Endothelial cell of umbilical vein (primary cell): ENCODE data around the gene FABP6. TPM values are rescaled to one million over a fixed set of nuclear protein-coding genes. Genes with fewer than 3 reads are reported as not detected.

Experiments
- BruUV-seq: library from RNA; stranded (reverse); fragments of 400-500 nt; replicated peaks from 2 replicates; lab custom pipeline; 2021; lab: Mats Ljungman, UMichigan
- CTCF ChIA-PET: fragments of 300-600, 350-600 bp; sonication (Branson Sonifier 250); formaldehyde crosslinking; loops from one replicate; lab custom pipeline; 2021; ENCODE audit warnings: antibody characterized with exemption, inconsistent platforms; lab: Charles Lee
- POLR2A ChIA-PET: fragments of 300-600, 350-600 bp; sonication (Branson Sonifier 250); formaldehyde crosslinking; loops from one replicate; lab custom pipeline; 2021; ENCODE audit warnings: antibody characterized with exemption, inconsistent platforms; lab: Charles Lee
- DNase-seq: peaks from one replicate; pipeline ENCODE4 v3.0.0-alpha.2; 2011; ENCODE audit warnings: low read depth, low spot score
- FAIRE-seq: peaks from 2 replicates; lab custom pipeline; 2011; peaks lifted over from hg19 to GRCh38; lab: Jason Lieb, UNC
- H2AFZ ChIP-seq: 2 replicates; pipeline ENCODE4 v1.6.0; 2012; ENCODE audit warnings: low read depth, low read length, control low read depth, inconsistent platforms
- H3K27ac ChIP-seq: 2 replicates; pipeline ENCODE4 v1.5.1; 2011; ENCODE audit warnings: low read depth, mild to moderate bottlenecking, control low read depth, low read length, moderate library complexity; ENCODE audit not compliant: insufficient read depth
- H3K27me3 ChIP-seq, 2 experiments: 2 replicates each; pipeline versions ENCODE4 v1.6.0 to v1.6.1; 2011; ENCODE audit warnings: low read length in 2 of 2, mixed read lengths in 1 of 2; ENCODE audit not compliant: control insufficient read depth in 2 of 2, insufficient read depth in 2 of 2
- H3K36me3 ChIP-seq, 2 experiments: 2 replicates in 1 of 2; 3 replicates in 1 of 2; pipeline ENCODE4 v1.5.1; 2011; ENCODE audit warnings: low read length in 2 of 2, mild to moderate bottlenecking in 1 of 2, moderate library complexity in 1 of 2; ENCODE audit not compliant: control insufficient read depth in 2 of 2, insufficient read depth in 2 of 2; ENCODE audit errors: extremely low read depth in 1 of 2
- H3K4me1 ChIP-seq: 3 replicates; pipeline ENCODE4 v1.5.1; 2011; ENCODE audit warnings: mild to moderate bottlenecking, low read length; ENCODE audit not compliant: control insufficient read depth, insufficient read depth; ENCODE audit errors: extremely low read depth
- H3K4me2 ChIP-seq: 2 replicates; pipeline ENCODE4 v1.6.1; 2011; ENCODE audit warnings: low read length, control low read depth, mixed read lengths; ENCODE audit not compliant: insufficient read depth
- H3K4me3 ChIP-seq, 3 experiments: fragments of 200-600 bp in 1 of 3; sonication (generic), shearing (Covaris generic) in 1 of 3; replicated peaks in 1 of 3; 2 replicates each; pipeline ENCODE4 v1.5.1; 2011 to 2016; ENCODE audit warnings: control low read depth in 3 of 3, low read length in 3 of 3, mild to moderate bottlenecking in 2 of 3, inconsistent platforms in 1 of 3, low read depth in 1 of 3, moderate library complexity in 1 of 3; ENCODE audit not compliant: insufficient read depth in 1 of 3
- H3K79me2 ChIP-seq: 2 replicates; pipeline ENCODE4 v1.6.0; 2012; ENCODE audit warnings: low read length, inconsistent platforms; ENCODE audit not compliant: control insufficient read depth, insufficient read depth
- H3K9ac ChIP-seq: replicated peaks from 2 replicates; pipeline ENCODE3; 2011; ENCODE audit warnings: low read length, control low read depth; ENCODE audit not compliant: insufficient read depth; ENCODE audit errors: extremely low read depth
- H3K9me1 ChIP-seq: replicated peaks from 3 replicates; pipeline ENCODE4 v1.6.0; 2011; ENCODE audit warnings: mild to moderate bottlenecking, low read length; ENCODE audit not compliant: control insufficient read depth, insufficient read depth; ENCODE audit errors: extremely low read depth
- H3K9me3 ChIP-seq: replicated peaks from 2 replicates; pipeline ENCODE4 v1.5.1; 2012; ENCODE audit warnings: low read length, inconsistent platforms; ENCODE audit not compliant: control insufficient read depth, insufficient read depth
- H4K20me1 ChIP-seq: replicated peaks from 2 replicates; pipeline ENCODE3; 2011; ENCODE audit warnings: mild to moderate bottlenecking, low read length; ENCODE audit not compliant: control insufficient read depth, insufficient read depth; ENCODE audit errors: extremely low read depth
- EZH2 ChIP-seq: IDR thresholded peaks from 2 replicates; pipeline ENCODE4 v1.6.1; 2012; ENCODE audit warnings: borderline replicate concordance, low read depth, mild to moderate bottlenecking, moderate library complexity, low read length, inconsistent platforms; ENCODE audit not compliant: severe bottlenecking
- FOS ChIP-seq: IDR thresholded peaks from 2 replicates; pipeline ENCODE4 v1.6.1; 2011; ENCODE audit warnings: mild to moderate bottlenecking, low read length, moderate library complexity, borderline replicate concordance; ENCODE audit not compliant: insufficient read depth
- GATA2 ChIP-seq: IDR thresholded peaks from 2 replicates; pipeline ENCODE4 v1.7.0; 2011; ENCODE audit warnings: low read depth, mild to moderate bottlenecking, moderate library complexity, mixed read lengths, low read length; ENCODE audit not compliant: insufficient read length, insufficient read depth
- JUN ChIP-seq: IDR thresholded peaks from 2 replicates; pipeline ENCODE4 v1.6.1; 2011; ENCODE audit warnings: borderline replicate concordance, low read depth; ENCODE audit not compliant: insufficient read length, insufficient read depth
- MYC ChIP-seq: IDR thresholded peaks from one replicate; pipeline ENCODE4 v1.6.1; 2011; ENCODE audit warnings: mild to moderate bottlenecking, low read depth, low read length
- POLR2A ChIP-seq: IDR thresholded peaks from 2 replicates; pipeline ENCODE4 v1.6.1; 2012; ENCODE audit warnings: low read depth, mild to moderate bottlenecking, control low read depth, low read length
- POLR2AphosphoS5 ChIP-seq: IDR thresholded peaks from 2 replicates; pipeline ENCODE4 v1.6.1; 2012; ENCODE audit warnings: low read depth, mild to moderate bottlenecking, control low read depth, low read length, moderate library complexity; ENCODE audit not compliant: insufficient read depth
- dilution Hi-C: fragments of 300-500 bp; cut with MboI; formaldehyde crosslinking; loops from one replicate; pipeline ENCODE4 v1.15.0; 2019; ENCODE audit warnings: low sequenced_read_pairs; ENCODE audit not compliant: extremely low pct_ligation_motif_present
- intact Hi-C: fragments of 100-400 bp; cut with micrococcal nuclease; formaldehyde crosslinking; loops from one replicate; pipeline ENCODE4 v1.10.0; 2022
- polyA plus RNA-seq, 4 experiments: library from polyadenylated mRNA; depleted of rRNA in 3 of 4; stranded (reverse) in 3 of 4; unstranded in 1 of 4; fragments of >200 nt; gene quantifications; 2 replicates each; pipeline versions ENCODE4 v1.2.1 to v1.2.3, GENCODE V29; 2011 to 2012; ENCODE audit warnings: missing spikeins in 1 of 4
- total RNA-seq: library from RNA; stranded (reverse); gene quantifications from 2 replicates; pipeline ENCODE4 v1.2.3, GENCODE V29; 2021
- TF ChIP-seq, protein P1 (sequence below): IDR thresholded peaks from 2 replicates; pipeline ENCODE4 v1.6.1; 2011; ENCODE audit not compliant: insufficient read depth, insufficient read length
- TF ChIP-seq, protein P2 (sequence below), 2 donors: IDR thresholded peaks; 1 replicate in 1 of 2; 2 replicates in 1 of 2; pipeline ENCODE4 v1.5.1; 2011; ENCODE audit warnings: low read length in 2 of 2, mild to moderate bottlenecking in 2 of 2, moderate library complexity in 2 of 2, control low read depth in 1 of 2, inconsistent platforms in 1 of 2, low read depth in 1 of 2; ENCODE audit not compliant: insufficient read depth in 1 of 2; ENCODE audit errors: extremely low read depth in 1 of 2

The FABP6 gene
- total and polyA plus RNA-seq, 2 donors (not counting 3 experiments of a cell fraction or from before 2014, with no cell fraction given), result not detected

DNA sequence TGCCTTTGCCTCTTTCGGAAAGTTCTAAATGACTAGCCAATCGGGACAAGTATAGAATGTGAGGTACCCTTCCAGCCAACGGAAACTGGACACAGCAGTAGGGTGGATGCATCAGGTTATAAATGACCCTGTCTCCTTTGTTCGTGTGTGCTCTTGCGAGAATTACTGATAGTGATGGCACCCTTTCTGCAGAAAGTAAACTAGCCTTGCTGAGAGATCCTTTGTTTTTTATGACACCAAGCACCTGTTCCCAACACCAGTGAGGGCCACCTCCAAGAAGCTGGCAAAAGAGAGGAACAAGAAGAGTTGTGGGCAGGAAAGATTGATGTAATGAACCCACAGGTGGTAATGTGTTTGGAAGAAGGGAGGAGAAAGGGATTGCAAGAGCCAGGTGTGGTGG is 42.8 kb upstream of the FABP6 start:
- Histone ChIP-seq H3K4me2 (no peak overlapping the region), H3K9me1 (no peaks in the 10 kb centered on the region), H4K20me1 (no peaks in the 10 kb centered on the region), H3K36me3 (no peaks in the 10 kb centered on the region), H2AFZ (no peak overlapping the region), H3K9me3 (no peaks in the 10 kb centered on the region), H3K4me1 (peaks cover 8% of the 10 kb centered on the region), H3K79me2 (no peaks in the 10 kb centered on the region), H3K9ac (no peak overlapping the region), H3K27ac (no peak overlapping the region), H3K4me3 (no peak overlapping the region), H3K27me3 (no peaks in the 10 kb centered on the region)
- FAIRE-seq, result no peak
- dilution Hi-C loops (no loop called here), intact Hi-C loops (no loop called here)
- BruUV-seq, result no TSS peak
- DNase-seq, result no peak
- ChIA-PET POLR2A (interaction anchor here (0.7 kb wide), 1 partner anchor 106 kb away, joined by 3 read pairs; no protein-coding TSS in a partner anchor), CTCF (interaction anchor here (1.4 to 2.6 kb wide), 2 partner anchors 16 to 165 kb away, joined by 4 to 7 read pairs; no protein-coding TSS in a partner anchor)
- no peak for TF ChIP-seq EZH2
- TF ChIP-seq, protein P1, sequence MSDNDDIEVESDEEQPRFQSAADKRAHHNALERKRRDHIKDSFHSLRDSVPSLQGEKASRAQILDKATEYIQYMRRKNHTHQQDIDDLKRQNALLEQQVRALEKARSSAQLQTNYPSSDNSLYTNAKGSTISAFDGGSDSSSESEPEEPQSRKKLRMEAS, result no peak
- TF ChIP-seq POLR2A, result no peak
- TF ChIP-seq GATA2, result no peak
- no peak for TF ChIP-seq JUN
- TF ChIP-seq, protein P2, sequence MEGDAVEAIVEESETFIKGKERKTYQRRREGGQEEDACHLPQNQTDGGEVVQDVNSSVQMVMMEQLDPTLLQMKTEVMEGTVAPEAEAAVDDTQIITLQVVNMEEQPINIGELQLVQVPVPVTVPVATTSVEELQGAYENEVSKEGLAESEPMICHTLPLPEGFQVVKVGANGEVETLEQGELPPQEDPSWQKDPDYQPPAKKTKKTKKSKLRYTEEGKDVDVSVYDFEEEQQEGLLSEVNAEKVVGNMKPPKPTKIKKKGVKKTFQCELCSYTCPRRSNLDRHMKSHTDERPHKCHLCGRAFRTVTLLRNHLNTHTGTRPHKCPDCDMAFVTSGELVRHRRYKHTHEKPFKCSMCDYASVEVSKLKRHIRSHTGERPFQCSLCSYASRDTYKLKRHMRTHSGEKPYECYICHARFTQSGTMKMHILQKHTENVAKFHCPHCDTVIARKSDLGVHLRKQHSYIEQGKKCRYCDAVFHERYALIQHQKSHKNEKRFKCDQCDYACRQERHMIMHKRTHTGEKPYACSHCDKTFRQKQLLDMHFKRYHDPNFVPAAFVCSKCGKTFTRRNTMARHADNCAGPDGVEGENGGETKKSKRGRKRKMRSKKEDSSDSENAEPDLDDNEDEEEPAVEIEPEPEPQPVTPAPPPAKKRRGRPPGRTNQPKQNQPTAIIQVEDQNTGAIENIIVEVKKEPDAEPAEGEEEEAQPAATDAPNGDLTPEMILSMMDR (IDR thresholded peaks at IDR 0.05; ENCODE audit: extremely low read depth in 1 of 2, insufficient read depth in 1 of 2, low read depth in 1 of 2, low read length in 2 of 2), result no peak
- no peak for TF ChIP-seq POLR2AphosphoS5
- no peak for TF ChIP-seq MYC
- no peak for TF ChIP-seq FOS
